Epidermal melanocyte (primary cell): ENCODE results near the gene SREK1.
"Not testable (repeated sequence)": the region's sequence is repeated elsewhere in the genome, so short reads cannot be mapped to it uniquely, and the experiment has no call there.

ENCODE experiments used
- DNase-seq: peaks from one replicate; pipeline ENCODE4 v3.0.0; 2011; ENCODE audit warnings: low spot score; ENCODE audit not compliant: insufficient read length

Gene SREK1

DNA sequence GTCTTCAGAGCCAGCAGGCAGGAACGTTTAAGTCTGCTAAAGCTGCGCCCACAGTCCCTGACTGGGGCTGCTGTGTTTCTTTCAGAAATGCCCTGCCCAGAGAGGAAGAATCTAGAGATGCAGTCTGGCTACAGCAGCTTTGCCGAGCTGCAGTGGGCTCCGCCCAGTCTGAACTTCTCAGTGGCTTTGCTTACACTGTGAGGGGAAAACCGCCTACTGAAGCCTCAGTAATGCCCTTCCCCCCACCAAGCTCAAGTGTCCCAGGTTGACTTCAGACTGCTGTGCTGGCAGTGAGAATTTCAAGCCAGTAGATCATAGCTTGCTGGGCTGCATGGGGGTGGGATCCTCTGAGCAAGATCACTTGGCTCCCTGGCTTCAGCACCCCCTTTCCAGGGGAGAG, 78.4 kb downstream of the SREK1 start:
- DNase-seq: no peak

DNA sequence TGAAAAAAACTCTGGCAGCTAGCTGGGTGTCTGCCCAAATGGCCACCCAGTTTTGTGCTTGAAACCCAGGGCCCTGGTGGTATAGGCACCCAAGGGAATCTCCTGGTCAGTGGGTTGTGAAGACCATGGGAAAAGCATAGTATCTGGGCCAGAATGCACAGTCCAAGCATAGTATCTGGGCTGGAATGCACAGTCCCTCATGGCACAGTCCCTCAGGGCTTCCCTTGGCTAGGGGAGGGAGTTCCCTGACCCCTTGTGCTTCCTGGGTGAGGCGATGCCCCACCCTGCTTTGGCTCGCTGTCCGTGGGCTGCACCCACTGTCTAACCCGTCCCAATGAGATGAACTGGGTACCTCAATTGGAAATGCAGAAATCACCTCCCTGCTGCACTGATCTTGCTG, 78.8 kb downstream of the SREK1 start:
- not testable (repeated sequence) for DNase-seq

DNA sequence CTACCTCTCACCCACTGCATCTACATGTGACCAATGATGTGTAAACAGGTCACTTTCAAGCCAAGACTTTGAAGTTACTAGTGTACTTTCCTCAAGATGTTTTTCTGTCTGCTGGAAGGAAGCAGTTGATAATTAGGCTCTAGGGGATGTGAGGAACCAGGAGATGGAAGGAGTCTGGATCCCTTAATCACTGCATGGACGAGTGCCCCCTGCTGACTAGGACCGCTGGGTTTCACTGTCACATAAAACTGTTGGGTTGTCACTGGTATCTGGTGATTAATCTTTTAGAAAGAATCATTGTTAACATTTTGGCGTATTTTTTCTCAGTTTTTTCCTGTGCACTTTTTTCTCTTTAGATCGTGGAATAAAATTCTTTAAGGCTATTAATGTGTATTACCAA, 79.5 kb downstream of the SREK1 start:
- DNase-seq: no peak

DNA sequence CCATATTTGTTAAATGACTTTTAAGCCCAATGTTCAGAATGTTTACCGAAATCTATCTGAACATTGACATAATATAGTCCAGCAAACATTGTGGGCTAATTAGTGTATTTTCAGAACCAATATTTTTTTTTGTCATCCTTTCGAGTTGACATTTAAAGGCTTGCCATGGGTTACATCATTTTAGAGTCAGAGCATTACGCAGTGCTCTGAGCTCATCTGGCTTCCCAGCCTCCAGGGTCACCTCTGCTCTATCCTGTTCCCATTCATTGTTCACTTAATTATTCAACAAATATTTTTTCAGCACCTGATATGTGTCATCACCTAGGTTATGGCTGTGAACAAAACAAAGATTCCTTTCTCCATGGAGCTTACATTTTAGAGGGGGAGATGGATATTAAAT, 80.2 kb downstream of the SREK1 start:
- DNase-seq: no peak

DNA sequence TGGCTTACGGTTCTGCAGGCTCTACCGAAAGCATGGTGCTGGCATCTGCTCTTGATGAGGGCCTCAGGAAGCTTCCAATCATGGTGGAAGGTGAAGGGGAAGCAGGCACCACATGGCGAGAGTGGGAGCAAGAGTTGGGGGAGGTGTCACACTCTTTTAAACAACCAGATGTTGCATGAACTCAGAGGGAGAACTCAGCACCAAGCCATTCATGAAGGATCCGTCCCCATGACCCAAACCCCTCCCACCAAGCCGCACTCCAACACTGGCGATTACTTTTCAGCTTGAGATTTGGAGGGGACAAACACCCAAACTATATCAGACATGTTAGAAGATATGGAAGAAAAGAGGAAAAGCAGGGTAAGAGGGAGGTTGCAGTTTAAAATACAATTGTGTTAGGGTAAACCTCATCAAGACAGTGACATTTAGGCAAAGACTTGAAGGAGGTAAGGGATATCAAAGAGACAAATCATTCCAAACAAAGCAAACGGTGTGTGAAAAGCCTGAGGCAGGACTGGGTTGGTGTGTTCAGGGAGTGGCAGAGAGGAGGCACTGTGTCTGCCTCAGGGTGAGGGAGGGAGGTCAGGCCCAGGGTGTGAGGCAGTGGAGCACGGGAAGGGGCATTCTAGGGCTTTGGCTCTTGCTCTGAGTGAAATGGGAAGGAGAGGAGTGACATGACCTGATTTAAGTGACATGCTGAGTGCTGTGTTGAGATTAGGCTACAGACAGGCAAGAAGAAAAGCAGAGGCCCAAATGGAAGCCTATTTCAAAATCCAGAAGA, 80.9 kb downstream of the SREK1 start:
- no peak for DNase-seq

DNA sequence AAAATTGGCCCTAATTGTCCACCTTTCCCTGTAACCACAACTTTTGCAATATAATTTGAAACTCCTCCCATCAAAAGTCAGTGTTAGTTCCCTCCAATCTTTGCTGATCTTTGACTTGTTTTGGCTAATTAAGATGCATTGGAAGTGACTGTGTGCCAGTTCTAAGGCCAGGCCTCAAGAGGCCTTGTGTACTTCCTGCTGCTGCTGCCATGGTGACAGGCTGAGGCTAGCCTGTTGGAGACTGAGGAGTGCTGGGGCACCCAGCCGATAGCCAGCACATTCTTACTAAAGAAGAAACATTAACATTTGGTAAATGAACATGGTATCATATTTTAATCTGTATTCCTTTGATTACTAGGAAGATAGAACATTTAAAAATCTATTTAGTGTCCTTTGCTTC, 86.5 kb downstream of the SREK1 start:
- DNase-seq: no peak

DNA sequence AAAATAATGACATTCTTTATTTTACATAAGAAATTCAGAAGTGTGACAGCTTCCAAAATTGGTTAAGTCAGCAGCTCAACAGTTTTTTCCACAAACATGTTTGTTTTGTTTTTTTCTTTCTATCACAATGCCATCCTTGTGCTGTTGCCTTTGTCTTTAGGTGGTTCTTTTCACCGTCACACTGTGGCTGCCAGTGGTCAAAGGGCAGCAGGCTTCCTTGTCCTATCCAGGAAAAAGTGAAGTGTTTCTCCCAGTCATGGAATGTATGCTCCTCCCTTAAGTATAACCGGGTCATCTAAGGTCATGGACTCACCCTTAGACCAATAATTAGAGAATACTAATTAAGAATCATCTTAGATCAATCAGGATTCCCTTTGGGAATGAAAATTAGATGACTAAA, 87.4 kb downstream of the SREK1 start:
- DNase-seq: no peak

DNA sequence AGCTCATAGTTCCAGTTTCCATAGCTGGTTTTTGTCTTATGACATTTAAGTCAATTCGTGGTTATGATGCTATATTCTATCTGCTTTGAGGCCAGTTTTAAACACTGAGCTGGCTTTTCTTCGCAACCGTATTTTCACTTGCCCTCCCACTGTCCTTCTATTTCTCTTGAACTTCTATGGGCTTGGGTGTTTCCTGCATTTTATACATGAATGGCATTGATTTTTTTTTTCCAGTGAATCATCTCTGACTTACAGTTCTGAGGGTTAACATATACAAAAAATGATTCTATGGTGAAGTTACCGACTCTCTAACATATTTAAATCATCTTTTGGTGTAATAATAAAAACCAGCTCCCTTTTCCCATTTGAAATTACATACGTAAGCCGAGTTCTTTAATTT, 88.2 kb downstream of the SREK1 start:
- DNase-seq: no peak

DNA sequence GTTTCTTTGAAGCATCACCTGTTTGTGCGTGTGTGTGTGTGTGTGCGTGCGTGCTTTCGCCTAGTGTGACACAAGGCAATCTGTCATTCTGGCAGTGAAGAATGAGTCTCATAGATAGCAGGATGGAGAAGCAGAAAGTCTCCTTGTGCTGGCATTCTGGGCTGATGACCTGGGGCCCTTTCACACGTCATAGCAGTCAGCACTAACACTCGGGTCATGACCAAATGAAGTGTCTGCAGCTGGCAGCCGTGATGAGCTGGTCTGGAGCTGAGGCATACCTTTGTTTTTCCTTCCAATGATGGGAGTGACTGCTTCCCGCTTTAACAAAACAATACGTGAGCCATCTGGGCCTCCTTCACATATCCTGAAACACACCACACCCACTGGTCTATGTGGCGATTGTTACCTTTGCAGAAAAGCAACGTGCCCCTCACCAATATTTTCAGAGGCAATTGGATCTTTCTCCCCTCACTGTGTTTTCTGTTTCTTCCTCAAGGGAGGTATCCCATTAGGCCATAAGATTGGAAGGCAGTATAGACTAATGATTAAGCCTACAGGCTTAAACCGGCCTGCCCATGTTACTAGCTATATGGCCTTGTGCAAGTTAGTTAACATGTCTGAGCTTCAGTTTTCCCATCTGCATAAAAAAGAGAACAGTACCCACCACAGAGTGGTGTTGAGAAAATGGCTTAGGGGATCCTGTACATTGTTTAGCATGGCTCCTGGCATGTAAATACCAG, 88.8 kb downstream of the SREK1 start:
- DNase-seq: no peak
